GM12872 (cell line): Measurements from ENCODE around the gene KLK14.

Source experiments
- TF ChIP-seq, protein P1 (sequence below): IDR thresholded peaks from 3 replicates; pipeline ENCODE4 v1.5.1; 2011; ENCODE audit warnings: low read depth, mild to moderate bottlenecking, low read length, moderate library complexity; ENCODE audit not compliant: insufficient read depth

The KLK14 gene

DNA sequence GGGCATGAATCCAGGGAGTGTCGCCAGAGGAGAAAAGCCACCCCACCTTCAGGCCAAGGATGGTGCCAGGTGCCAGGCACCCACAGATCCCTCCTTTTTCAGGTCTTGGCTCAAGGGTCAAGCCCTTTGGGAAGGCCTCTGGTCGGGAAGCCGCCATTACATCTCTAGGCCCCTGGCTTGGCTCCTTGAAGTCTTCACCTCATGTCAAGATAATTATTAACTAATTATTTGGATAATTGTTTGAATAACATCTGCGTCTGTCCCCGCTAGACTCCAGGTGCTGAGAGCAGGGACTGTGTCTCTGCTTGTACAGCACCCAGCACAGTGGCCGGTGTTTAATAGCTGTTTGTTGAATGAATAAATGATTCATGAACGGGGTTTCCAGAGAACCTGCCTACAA is 19.0 kb downstream of the KLK14 start:
- TF ChIP-seq, protein P1, sequence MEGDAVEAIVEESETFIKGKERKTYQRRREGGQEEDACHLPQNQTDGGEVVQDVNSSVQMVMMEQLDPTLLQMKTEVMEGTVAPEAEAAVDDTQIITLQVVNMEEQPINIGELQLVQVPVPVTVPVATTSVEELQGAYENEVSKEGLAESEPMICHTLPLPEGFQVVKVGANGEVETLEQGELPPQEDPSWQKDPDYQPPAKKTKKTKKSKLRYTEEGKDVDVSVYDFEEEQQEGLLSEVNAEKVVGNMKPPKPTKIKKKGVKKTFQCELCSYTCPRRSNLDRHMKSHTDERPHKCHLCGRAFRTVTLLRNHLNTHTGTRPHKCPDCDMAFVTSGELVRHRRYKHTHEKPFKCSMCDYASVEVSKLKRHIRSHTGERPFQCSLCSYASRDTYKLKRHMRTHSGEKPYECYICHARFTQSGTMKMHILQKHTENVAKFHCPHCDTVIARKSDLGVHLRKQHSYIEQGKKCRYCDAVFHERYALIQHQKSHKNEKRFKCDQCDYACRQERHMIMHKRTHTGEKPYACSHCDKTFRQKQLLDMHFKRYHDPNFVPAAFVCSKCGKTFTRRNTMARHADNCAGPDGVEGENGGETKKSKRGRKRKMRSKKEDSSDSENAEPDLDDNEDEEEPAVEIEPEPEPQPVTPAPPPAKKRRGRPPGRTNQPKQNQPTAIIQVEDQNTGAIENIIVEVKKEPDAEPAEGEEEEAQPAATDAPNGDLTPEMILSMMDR: no peak

- TF ChIP-seq, protein P1: no peak
These were observed 21.7 kb downstream of the KLK14 start for GRCh38 chr19:51060973-51061372.

DNA sequence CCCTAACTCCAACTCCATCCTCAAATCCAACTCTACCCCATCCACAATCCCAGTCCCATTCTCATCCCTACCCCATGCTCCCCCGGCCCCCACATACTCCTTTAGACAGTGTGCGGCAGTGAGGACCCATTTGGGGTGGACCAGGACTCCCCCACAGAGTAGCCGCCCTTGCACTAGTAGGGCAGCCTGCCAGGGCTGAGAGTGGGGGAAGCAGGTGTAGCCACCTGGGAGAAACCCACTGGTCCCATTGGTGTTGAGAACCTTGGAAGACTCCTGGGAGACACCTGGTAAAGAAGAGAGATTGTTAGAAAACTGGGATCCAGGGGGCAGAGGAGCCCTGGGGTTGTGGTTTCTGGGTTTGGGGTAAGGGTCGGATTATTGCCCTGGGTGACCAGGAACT is 22.4 kb downstream of the KLK14 start:
- TF ChIP-seq, protein P1: no peak

DNA sequence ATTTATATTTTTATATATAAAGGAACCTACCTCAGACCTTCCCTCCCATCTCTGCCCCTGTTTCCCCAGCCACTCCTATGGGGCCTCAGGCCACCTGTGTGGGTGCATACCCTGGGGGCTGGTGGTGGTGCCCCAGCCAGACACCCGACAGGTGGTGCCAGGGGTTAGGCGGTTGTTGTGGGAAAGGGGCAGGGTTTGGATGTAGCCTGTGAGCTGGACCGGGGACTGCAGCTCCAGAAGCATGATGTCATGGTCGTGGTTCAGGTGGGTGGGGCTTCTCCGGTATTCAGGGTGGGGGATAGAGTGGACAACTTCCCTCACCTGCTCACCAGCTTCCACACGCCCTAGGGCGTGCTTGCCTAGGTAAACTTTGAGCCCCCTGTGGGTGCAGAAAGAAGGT is 23.0 kb downstream of the KLK14 start:
- TF ChIP-seq, protein P1: no peak

DNA sequence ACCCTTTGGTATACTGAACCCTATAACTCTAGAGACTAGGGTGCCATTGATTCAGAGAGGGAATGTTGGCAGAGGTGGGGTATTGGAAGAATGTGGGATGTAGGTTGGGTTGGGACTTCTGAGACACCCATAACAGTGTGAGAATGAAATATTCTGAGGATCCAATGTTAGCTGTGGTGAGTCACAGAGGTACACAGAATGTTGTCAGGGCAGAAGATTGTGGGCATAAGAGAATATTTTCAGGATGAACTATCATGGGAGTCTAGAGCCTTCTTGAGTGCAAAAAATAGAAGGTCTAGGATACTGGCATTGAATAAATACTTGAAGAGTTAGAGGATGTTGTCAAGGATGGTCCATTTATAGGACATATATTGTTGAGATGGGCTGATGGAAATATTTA is 26.8 kb downstream of the KLK14 start:
- TF ChIP-seq, protein P1: no peak

GRCh38 chr19:51047031-51047335 is 35.7 kb downstream of the KLK14 start:
- TF ChIP-seq, protein P1: no peak

GRCh38 chr19:51044327-51044726 is 38.4 kb downstream of the KLK14 start:
- TF ChIP-seq, protein P1: no peak

GRCh38 chr19:51043497-51043896 is 39.2 kb downstream of the KLK14 start:
- TF ChIP-seq, protein P1: no peak
